Gastrocnemius medialis (tissue), 4 donors: ENCODE data around the gene ADIG. TPM values are rescaled to one million over a fixed set of nuclear protein-coding genes. Genes with fewer than 3 reads are reported as not detected.

Source experiments
- ATAC-seq, 2 donors: fragments of 150-250 bp; one replicate each; pipeline ENCODE4 v1.9.1; 2016
- DNase-seq, 2 donors: peaks; one replicate each; pipeline ENCODE4 v3.0.0-alpha.2; 2019
- H3K27ac ChIP-seq, 4 donors: fragments of 200-600 bp; sonication (generic); 1 replicate in 1 of 4; 2 replicates in 3 of 4; pipeline ENCODE4 v1.5.1; 2016 to 2018; ENCODE audit warnings: mild to moderate bottlenecking in 2 of 4, moderate library complexity in 1 of 4
- H3K27me3 ChIP-seq, 3 donors: fragments of 200-600 bp; sonication (generic) in 2 of 3; 1 replicate in 1 of 3; 2 replicates in 2 of 3; pipeline versions ENCODE4 v1.5.1 to v1.6.0; 2016 to 2019; ENCODE audit warnings: mild to moderate bottlenecking in 1 of 3, moderate library complexity in 1 of 3
- H3K36me3 ChIP-seq, 2 donors: fragments of 200-600 bp; sonication (generic) in 1 of 2; one replicate each; pipeline ENCODE4 v1.5.1; 2017 to 2018
- H3K4me1 ChIP-seq, 2 donors: fragments of 200-600 bp; sonication (generic) in 1 of 2; one replicate each; pipeline ENCODE4 v1.5.1; 2016 to 2017; ENCODE audit warnings: mild to moderate bottlenecking in 2 of 2
- H3K4me3 ChIP-seq, 4 donors: fragments of 200-600 bp; sonication (generic) in 3 of 4; 1 replicate in 1 of 4; 2 replicates in 3 of 4; pipeline ENCODE4 v1.5.1; 2016 to 2019; ENCODE audit warnings: mild to moderate bottlenecking in 2 of 4
- H3K9me3 ChIP-seq, 3 donors: fragments of 200-600 bp; sonication (generic) in 2 of 3; 1 replicate in 1 of 3; 2 replicates in 2 of 3; pipeline ENCODE4 v1.5.1; 2016 to 2019
- POLR2A ChIP-seq, 2 donors: fragments of 450-650 bp; IDR thresholded peaks; one replicate each; pipeline ENCODE4 v1.6.1; 2017; ENCODE audit warnings: antibody characterized with exemption in 2 of 2, mild to moderate bottlenecking in 2 of 2, moderate library complexity in 2 of 2
- in situ Hi-C, 4 donors: fragments of 200-750 bp; cut with MboI; loops; one replicate each; pipeline versions ENCODE4 v1.15.0 to v1.8.0; 2017; ENCODE audit warnings: low sequenced_read_pairs in 4 of 4
- intact Hi-C: fragments of 100-400 bp; cut with DNase I; formaldehyde crosslinking; loops from one replicate; pipeline ENCODE4 v1.15.1; 2023; ENCODE audit warnings: low total_unique reads
- total RNA-seq, 4 donors: library from RNA; depleted of rRNA; stranded (reverse); fragments of >200 nt; gene quantifications; one replicate each; pipeline versions ENCODE4 v1.1.0 to v1.2.3, GENCODE V29; 2016
- TF ChIP-seq, protein P1 (sequence below), 5 experiments: fragments of 450-650 bp in 3 of 5; fragments of 200-600 bp in 2 of 5; sonication (generic) in 2 of 5; IDR thresholded peaks in 4 of 5; conservative IDR thresholded peaks in 1 of 5; 1 replicate in 4 of 5; 2 replicates in 1 of 5; pipeline ENCODE4 v1.5.1; 2016 to 2019; ENCODE audit warnings: antibody characterized with exemption in 5 of 5, mild to moderate bottlenecking in 3 of 5, moderate library complexity in 3 of 5

Gene ADIG
- total RNA-seq, 4 donors from 2014 or later: not detected

DNA sequence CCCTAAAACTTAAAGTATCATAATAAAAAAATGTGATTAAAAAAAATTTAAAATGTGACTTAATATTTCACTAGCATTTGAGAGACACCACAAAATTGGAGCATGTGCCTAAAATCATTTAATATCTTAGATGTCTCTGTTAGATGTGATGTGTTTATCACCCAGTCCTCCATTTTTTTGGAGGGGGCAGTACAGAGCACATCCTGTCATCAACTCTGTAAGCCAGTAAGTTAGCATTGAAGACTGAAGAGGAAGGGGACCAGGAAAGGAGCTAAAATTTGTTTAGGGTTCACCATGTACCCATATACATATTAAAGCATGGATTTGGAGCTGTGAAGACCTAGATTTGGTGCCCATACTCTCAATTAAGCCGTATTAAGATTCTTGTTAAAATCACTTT, 30.7 kb upstream of the ADIG start:
- Histone ChIP-seq H3K27me3 (no peaks in the 10 kb centered on the region), H3K27ac (no peak overlapping the region), H3K4me3 (no peak overlapping the region), H3K9me3 (no peaks in the 10 kb centered on the region), H3K36me3 (peaks cover 0 to 92% of the 10 kb centered on the region in 2 donors), H3K4me1 (no peaks in the 10 kb centered on the region)
- DNase-seq (no peak), ATAC-seq (no peak)
- in situ Hi-C loops: no loop called here
- TF ChIP-seq, protein P1, sequence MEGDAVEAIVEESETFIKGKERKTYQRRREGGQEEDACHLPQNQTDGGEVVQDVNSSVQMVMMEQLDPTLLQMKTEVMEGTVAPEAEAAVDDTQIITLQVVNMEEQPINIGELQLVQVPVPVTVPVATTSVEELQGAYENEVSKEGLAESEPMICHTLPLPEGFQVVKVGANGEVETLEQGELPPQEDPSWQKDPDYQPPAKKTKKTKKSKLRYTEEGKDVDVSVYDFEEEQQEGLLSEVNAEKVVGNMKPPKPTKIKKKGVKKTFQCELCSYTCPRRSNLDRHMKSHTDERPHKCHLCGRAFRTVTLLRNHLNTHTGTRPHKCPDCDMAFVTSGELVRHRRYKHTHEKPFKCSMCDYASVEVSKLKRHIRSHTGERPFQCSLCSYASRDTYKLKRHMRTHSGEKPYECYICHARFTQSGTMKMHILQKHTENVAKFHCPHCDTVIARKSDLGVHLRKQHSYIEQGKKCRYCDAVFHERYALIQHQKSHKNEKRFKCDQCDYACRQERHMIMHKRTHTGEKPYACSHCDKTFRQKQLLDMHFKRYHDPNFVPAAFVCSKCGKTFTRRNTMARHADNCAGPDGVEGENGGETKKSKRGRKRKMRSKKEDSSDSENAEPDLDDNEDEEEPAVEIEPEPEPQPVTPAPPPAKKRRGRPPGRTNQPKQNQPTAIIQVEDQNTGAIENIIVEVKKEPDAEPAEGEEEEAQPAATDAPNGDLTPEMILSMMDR (IDR thresholded peaks at IDR 0.05 in 4 of 5, conservative IDR thresholded peaks at IDR 0.05 in 1 of 5): no peak
- TF ChIP-seq POLR2A (IDR thresholded peaks at IDR 0.05): no peak
- intact Hi-C loops: no loop called here

DNA sequence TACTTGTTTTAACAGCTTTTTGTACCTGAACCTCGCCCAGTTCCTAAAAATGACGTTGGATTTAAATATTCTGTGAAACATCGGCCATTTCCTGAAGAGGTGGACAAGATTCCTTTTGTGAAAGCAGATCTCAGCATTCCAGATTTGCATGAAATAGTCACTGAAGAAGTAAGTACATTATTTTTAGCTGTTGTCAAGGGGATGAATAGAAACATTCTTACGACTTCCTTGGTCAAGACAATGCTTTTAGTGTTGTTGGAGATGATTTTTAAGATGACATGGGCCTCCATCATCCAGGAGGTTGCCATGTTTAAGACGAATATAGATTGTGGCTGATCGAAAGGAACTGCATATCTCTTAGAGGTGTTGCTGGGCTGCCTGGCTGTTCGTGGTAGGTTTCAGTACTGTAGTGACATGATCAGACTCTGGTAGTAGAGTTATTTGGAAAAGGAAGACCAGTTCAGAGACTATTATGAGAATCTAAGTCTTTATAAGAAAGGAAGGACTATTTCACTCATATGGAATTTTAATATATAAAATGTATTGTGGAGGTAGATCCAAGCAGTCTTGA, 29.9 kb upstream of the ADIG start:
- intact Hi-C loops: no loop called here
- no peaks in the 10 kb centered on the region for H3K27me3 ChIP-seq
- H3K9me3 ChIP-seq: no peaks in the 10 kb centered on the region
- H3K36me3 ChIP-seq: peaks cover 0 to 90% of the 10 kb centered on the region in 2 donors
- TF ChIP-seq, protein P1 (IDR thresholded peaks at IDR 0.05 in 4 of 5, conservative IDR thresholded peaks at IDR 0.05 in 1 of 5): no peak
- TF ChIP-seq POLR2A (IDR thresholded peaks at IDR 0.05): no peak
- no peak for DNase-seq
- in situ Hi-C loops: no loop called here
- no peak overlapping the region for H3K4me3 ChIP-seq
- ATAC-seq: no peak
- no peaks in the 10 kb centered on the region for H3K4me1 ChIP-seq
- H3K27ac ChIP-seq: no peak overlapping the region

GRCh38 chr20:38554986-38555385, 26.0 kb upstream of the ADIG start:
- Histone ChIP-seq H3K4me3 (no peak overlapping the region), H3K9me3 (no peaks in the 10 kb centered on the region), H3K27me3 (no peaks in the 10 kb centered on the region), H3K4me1 (no peaks in the 10 kb centered on the region), H3K36me3 (peaks cover 3 to 91% of the 10 kb centered on the region in 2 donors), H3K27ac (no peak overlapping the region)
- in situ Hi-C loops (no loop called here), intact Hi-C loops (no loop called here)
- TF ChIP-seq, protein P1 (IDR thresholded peaks at IDR 0.05 in 4 of 5, conservative IDR thresholded peaks at IDR 0.05 in 1 of 5): no peak
- no peak for TF ChIP-seq POLR2A (IDR thresholded peaks at IDR 0.05)
- no peak for ATAC-seq
- DNase-seq: no peak

- H3K9me3 ChIP-seq: no peaks in the 10 kb centered on the region
- no peak for DNase-seq
- intact Hi-C loops: no loop called here
- H3K27ac ChIP-seq: no peak overlapping the region
- no peaks in the 10 kb centered on the region for H3K4me1 ChIP-seq
- in situ Hi-C loops: no loop called here
- peaks cover 3 to 91% of the 10 kb centered on the region in 2 donors for H3K36me3 ChIP-seq
- ATAC-seq: no peak
- no peaks in the 10 kb centered on the region for H3K27me3 ChIP-seq
- no peak overlapping the region for H3K4me3 ChIP-seq
- TF ChIP-seq, protein P1 (IDR thresholded peaks at IDR 0.05 in 4 of 5, conservative IDR thresholded peaks at IDR 0.05 in 1 of 5): no peak
- no peak for TF ChIP-seq POLR2A (IDR thresholded peaks at IDR 0.05)
Measured at GRCh38 chr20:38555395-38555794, 25.6 kb upstream of the ADIG start.

- Histone ChIP-seq H3K4me1 (no peaks in the 10 kb centered on the region), H3K27ac (no peak overlapping the region), H3K36me3 (peaks cover 3 to 83% of the 10 kb centered on the region in 2 donors), H3K4me3 (no peak overlapping the region), H3K27me3 (no peaks in the 10 kb centered on the region), H3K9me3 (no peaks in the 10 kb centered on the region)
- TF ChIP-seq, protein P1 (IDR thresholded peaks at IDR 0.05 in 4 of 5, conservative IDR thresholded peaks at IDR 0.05 in 1 of 5): no peak
- no peak for TF ChIP-seq POLR2A (IDR thresholded peaks at IDR 0.05)
- in situ Hi-C loops: no loop called here
- intact Hi-C loops: no loop called here
- DNase-seq: no peak
- ATAC-seq: no peak
Measured at GRCh38 chr20:38557174-38557573, 23.8 kb upstream of the ADIG start.
